ENCODE measurements around the gene AKAP6. TPM values are rescaled to one million over a fixed set of nuclear protein-coding genes. Genes with fewer than 3 reads are reported as not detected.

The AKAP6 gene
- total RNA-seq, 1 donor from 2014 or later = 0.53 TPM

DNA sequence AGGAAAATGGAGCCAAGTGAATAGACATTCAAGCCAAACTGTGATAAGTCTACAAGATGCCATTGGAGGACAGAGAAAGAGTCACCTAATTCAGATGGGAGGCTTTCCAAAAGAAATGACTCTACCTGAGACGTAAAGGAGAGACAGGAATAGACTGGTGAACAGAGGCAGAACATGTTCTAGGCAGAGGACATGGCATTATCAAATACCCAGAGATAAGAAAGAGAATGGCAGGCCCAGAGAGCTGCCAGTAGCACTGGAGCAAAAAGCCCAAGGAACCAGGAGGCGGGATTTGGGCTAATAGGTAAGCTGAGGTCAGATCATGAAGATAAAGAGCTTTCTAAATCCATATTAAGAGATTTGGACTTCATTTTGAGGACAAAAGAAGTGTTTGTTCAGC, 207.1 kb downstream of the AKAP6 start:
- Mint-ChIP-seq H3K27me3 (peaks cover 2% of the 10 kb centered on the region), H3K27ac (no peak overlapping the region), H3K4me1 (no peaks in the 10 kb centered on the region), H3K36me3 (ENCODE audit: low read depth) (no peaks in the 10 kb centered on the region), H3K9me3 (no peaks in the 10 kb centered on the region), H3K4me3 (no peak overlapping the region)
- intact Hi-C loops (cut with micrococcal nuclease) = no loop called here
- TF ChIP-seq, protein P1, sequence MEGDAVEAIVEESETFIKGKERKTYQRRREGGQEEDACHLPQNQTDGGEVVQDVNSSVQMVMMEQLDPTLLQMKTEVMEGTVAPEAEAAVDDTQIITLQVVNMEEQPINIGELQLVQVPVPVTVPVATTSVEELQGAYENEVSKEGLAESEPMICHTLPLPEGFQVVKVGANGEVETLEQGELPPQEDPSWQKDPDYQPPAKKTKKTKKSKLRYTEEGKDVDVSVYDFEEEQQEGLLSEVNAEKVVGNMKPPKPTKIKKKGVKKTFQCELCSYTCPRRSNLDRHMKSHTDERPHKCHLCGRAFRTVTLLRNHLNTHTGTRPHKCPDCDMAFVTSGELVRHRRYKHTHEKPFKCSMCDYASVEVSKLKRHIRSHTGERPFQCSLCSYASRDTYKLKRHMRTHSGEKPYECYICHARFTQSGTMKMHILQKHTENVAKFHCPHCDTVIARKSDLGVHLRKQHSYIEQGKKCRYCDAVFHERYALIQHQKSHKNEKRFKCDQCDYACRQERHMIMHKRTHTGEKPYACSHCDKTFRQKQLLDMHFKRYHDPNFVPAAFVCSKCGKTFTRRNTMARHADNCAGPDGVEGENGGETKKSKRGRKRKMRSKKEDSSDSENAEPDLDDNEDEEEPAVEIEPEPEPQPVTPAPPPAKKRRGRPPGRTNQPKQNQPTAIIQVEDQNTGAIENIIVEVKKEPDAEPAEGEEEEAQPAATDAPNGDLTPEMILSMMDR (IDR thresholded peaks at IDR 0.05) = no peak
- ATAC-seq (ENCODE audit: low read depth) (no peak), DNase-seq (no peak)
- CTCF ChIA-PET = no interaction called here
- POLR2A ChIA-PET = no interaction called here

DNA sequence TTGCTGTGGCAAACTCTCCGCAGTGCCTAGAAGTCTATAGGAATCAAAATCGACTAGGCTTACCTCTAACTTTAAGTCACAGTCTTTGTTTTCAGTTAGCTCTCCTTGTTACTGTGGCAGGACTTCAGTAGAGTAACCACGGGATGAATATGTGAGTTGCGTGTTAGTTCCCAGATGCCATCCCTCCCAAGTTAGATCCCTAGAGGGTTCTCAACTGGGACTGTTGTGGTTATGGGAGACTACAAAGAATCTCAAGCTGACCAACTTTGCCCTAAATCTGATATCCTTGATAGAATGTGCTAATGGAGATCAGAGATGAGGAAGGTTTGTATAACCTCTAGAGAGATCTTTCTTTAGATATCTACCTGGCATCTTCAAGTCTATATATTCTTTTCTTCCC, 208.1 kb downstream of the AKAP6 start:
- Mint-ChIP-seq H3K27ac (no peak overlapping the region), H3K9me3 (no peaks in the 10 kb centered on the region), H3K4me3 (no peak overlapping the region), H3K36me3 (ENCODE audit: low read depth) (no peaks in the 10 kb centered on the region), H3K27me3 (peaks cover 2% of the 10 kb centered on the region), H3K4me1 (no peaks in the 10 kb centered on the region)
- intact Hi-C loops (cut with micrococcal nuclease) = no loop called here
- ChIA-PET POLR2A (no interaction called here), CTCF (no interaction called here)
- no peak for DNase-seq
- TF ChIP-seq, protein P1 (IDR thresholded peaks at IDR 0.05) = no peak
- no peak for ATAC-seq (ENCODE audit: low read depth)

DNA sequence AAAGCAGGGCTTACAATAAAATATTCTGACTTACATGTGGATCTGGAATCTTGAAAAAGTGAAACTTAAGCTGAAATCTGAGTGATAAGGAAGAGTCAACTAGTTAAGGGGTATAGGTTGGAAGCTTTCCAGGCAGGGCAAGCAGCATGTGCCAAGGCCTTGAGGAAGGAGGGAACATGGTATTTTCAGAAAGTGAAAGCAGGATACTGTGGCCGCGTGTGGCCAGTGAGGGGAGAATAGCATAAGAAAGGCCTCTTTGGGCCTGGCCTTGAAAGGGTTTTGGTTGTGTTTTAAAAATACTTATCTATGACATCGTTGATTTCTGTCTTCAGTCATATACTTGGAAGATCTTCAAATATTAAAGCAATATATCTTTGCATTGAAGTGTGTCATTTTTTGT, 213.4 kb downstream of the AKAP6 start:
- no peaks in the 10 kb centered on the region for H3K9me3 Mint-ChIP-seq
- H3K4me1 Mint-ChIP-seq = no peaks in the 10 kb centered on the region
- H3K4me3 Mint-ChIP-seq = no peak overlapping the region
- TF ChIP-seq, protein P1 (IDR thresholded peaks at IDR 0.05) = no peak
- H3K27ac Mint-ChIP-seq = no peak overlapping the region
- no peaks in the 10 kb centered on the region for H3K36me3 Mint-ChIP-seq (ENCODE audit: low read depth)
- CTCF ChIA-PET = no interaction called here
- intact Hi-C loops (cut with micrococcal nuclease) = no loop called here
- no peak for DNase-seq
- no peaks in the 10 kb centered on the region for H3K27me3 Mint-ChIP-seq
- no peak for ATAC-seq (ENCODE audit: low read depth)
- POLR2A ChIA-PET = no interaction called here

DNA sequence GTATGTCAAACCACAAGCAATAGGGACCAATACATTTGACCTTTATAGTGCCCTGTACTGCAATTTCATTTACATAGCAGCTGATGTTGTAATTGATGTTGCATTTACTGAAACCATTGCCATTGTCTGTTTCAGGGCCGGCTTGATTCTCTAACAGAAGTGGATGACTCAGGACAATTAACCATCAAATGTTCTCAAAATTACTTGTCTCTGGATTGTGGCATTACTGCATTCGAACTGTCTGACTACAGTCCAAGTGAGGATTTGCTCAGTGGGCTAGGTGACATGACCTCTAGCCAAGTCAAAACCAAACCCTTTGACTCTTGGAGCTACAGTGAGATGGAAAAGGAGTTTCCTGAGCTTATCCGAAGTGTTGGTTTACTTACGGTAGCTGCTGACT, 216.0 kb downstream of the AKAP6 start:
- intact Hi-C loops (cut with micrococcal nuclease) = no loop called here
- TF ChIP-seq, protein P1 (IDR thresholded peaks at IDR 0.05) = no peak
- no peaks in the 10 kb centered on the region for H3K36me3 Mint-ChIP-seq (ENCODE audit: low read depth)
- DNase-seq (no peak), ATAC-seq (ENCODE audit: low read depth) (no peak)
- CTCF ChIA-PET = no interaction called here
- POLR2A ChIA-PET = no interaction called here
- no peaks in the 10 kb centered on the region for H3K9me3 Mint-ChIP-seq
- no peaks in the 10 kb centered on the region for H3K27me3 Mint-ChIP-seq
- H3K4me1 Mint-ChIP-seq = no peaks in the 10 kb centered on the region
- H3K27ac Mint-ChIP-seq = no peak overlapping the region
- H3K4me3 Mint-ChIP-seq = no peak overlapping the region

DNA sequence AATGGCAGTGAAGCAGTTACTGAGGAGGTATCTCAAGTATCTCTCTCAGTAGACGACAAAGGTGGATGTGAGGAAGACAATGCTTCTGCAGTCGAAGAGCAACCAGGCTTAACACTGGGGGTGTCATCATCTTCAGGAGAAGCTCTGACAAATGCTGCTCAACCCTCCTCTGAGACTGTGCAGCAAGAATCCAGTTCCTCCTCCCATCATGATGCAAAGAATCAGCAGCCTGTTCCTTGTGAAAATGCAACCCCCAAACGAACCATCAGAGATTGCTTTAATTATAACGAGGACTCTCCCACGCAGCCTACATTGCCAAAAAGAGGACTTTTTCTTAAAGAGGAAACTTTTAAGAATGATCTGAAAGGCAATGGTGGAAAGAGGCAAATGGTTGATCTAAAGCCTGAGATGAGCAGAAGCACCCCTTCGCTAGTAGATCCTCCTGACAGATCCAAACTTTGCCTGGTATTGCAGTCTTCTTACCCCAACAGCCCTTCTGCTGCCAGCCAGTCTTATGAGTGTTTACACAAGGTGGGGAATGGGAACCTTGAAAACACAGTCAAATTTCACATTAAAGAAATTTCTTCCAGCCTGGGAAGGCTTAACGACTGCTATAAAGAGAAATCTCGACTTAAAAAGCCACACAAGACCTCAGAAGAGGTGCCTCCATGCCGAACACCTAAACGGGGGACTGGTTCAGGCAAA, 216.6 kb downstream of the AKAP6 start:
- no peak for DNase-seq
- H3K27ac Mint-ChIP-seq = no peak overlapping the region
- no peaks in the 10 kb centered on the region for H3K36me3 Mint-ChIP-seq (ENCODE audit: low read depth)
- H3K4me1 Mint-ChIP-seq = no peaks in the 10 kb centered on the region
- no peak for ATAC-seq (ENCODE audit: low read depth)
- intact Hi-C loops (cut with micrococcal nuclease) = no loop called here
- POLR2A ChIA-PET = no interaction called here
- CTCF ChIA-PET = no interaction called here
- no peaks in the 10 kb centered on the region for H3K27me3 Mint-ChIP-seq
- H3K4me3 Mint-ChIP-seq = no peak overlapping the region
- no peaks in the 10 kb centered on the region for H3K9me3 Mint-ChIP-seq
- TF ChIP-seq, protein P1 (IDR thresholded peaks at IDR 0.05) = no peak
